Stimulated activated CD4-positive, alpha-beta T cell treated with anti-CD3 and anti-CD28 coated beads, Interleukin-4, amount 100 ng/mL, for 24 hours (primary cell): ENCODE measurements around the gene HOXC4.
"Not testable (repeated sequence)": the region's sequence is repeated elsewhere in the genome, so short reads cannot be mapped to it uniquely, and the experiment has no call there.

ENCODE experiments used
- DNase-seq: peaks from one replicate; pipeline ENCODE4 v3.0.0-alpha.2; 2020

HOXC4 gene

GRCh38 chr12:54042033-54042432 is 11.6 kb upstream of the HOXC4 start:
- not testable (repeated sequence) for DNase-seq

GRCh38 chr12:54042970-54043853 is 10.4 kb upstream of the HOXC4 start:
- DNase-seq: no peak

GRCh38 chr12:54044425-54045103 is 9.1 kb upstream of the HOXC4 start:
- DNase-seq: no peak

GRCh38 chr12:54045401-54045800 is 8.2 kb upstream of the HOXC4 start:
- no peak for DNase-seq

GRCh38 chr12:54045868-54046521 is 7.6 kb upstream of the HOXC4 start:
- DNase-seq: no peak

- DNase-seq: no peak
Observed at GRCh38 chr12:54046809-54047159, 6.9 kb upstream of the HOXC4 start.

GRCh38 chr12:54047160-54047963 is 6.3 kb upstream of the HOXC4 start:
- no peak for DNase-seq

- no peak for DNase-seq
Observed at GRCh38 chr12:54047964-54048303, 5.7 kb upstream of the HOXC4 start.

- DNase-seq: no peak
Observed at GRCh38 chr12:54048406-54049093, 5.1 kb upstream of the HOXC4 start.

- DNase-seq: no peak
Observed at GRCh38 chr12:54049108-54049507, 4.5 kb upstream of the HOXC4 start.

- no peak for DNase-seq
Observed at GRCh38 chr12:54050482-54050810, 3.2 kb upstream of the HOXC4 start.

GRCh38 chr12:54051026-54051842 is 2.4 kb upstream of the HOXC4 start:
- no peak for DNase-seq

GRCh38 chr12:54051874-54052437 is 1.7 kb upstream of the HOXC4 start:
- no peak for DNase-seq

GRCh38 chr12:54052438-54053002 is 1.1 kb upstream of the HOXC4 start:
- DNase-seq: no peak

- DNase-seq: no peak
Observed at GRCh38 chr12:54053003-54053750, 458 bp upstream of the HOXC4 start.

GRCh38 chr12:54054742-54055194 is 1.1 kb downstream of the HOXC4 start:
- DNase-seq: no peak

- DNase-seq: no peak
Observed at GRCh38 chr12:54055552-54055951, 1.9 kb downstream of the HOXC4 start.

- DNase-seq: no peak
Observed at GRCh38 chr12:54056110-54056509, 2.5 kb downstream of the HOXC4 start.

GRCh38 chr12:54058128-54058768 is 4.6 kb downstream of the HOXC4 start:
- DNase-seq: no peak

GRCh38 chr12:54059668-54060067 is 6.0 kb downstream of the HOXC4 start:
- no peak for DNase-seq
